Neural cell (in vitro differentiated cells): Measurements from ENCODE around the gene PER2. TPM values are rescaled to one million over a fixed set of nuclear protein-coding genes. Genes with fewer than 3 reads are reported as not detected.

ENCODE experiments used
- H2AFZ ChIP-seq: fragments of 200-600, 300-800 bp; sonication (generic), shearing (Covaris generic); 2 replicates; pipeline ENCODE4 v1.6.0; 2014; ENCODE audit warnings: low read depth, mild to moderate bottlenecking, antibody characterized with exemption, low read length, moderate library complexity
- H3F3A ChIP-seq: fragments of 200-600 bp; shearing (Covaris generic); 2 replicates; pipeline ENCODE4 v1.6.1; 2016; ENCODE audit warnings: mild to moderate bottlenecking, moderate library complexity, mixed read lengths, antibody characterized with exemption, low read length; ENCODE audit not compliant: insufficient read depth, poor library complexity, severe bottlenecking
- H3K27ac ChIP-seq: fragments of 200-600, 300-800 bp; sonication (generic), shearing (Covaris generic); 2 replicates; pipeline ENCODE4 v1.5.1; 2014; ENCODE audit warnings: mild to moderate bottlenecking, low read length, moderate library complexity
- H3K27me3 ChIP-seq: fragments of 300-800, 200-600 bp; sonication (generic), shearing (Covaris generic); 2 replicates; pipeline ENCODE4 v1.6.0; 2014; ENCODE audit warnings: mild to moderate bottlenecking, low read depth, low read length, moderate library complexity; ENCODE audit not compliant: insufficient read depth
- H3K36me3 ChIP-seq: fragments of 300-800, 200-600 bp; sonication (generic), shearing (Covaris generic); 2 replicates; pipeline ENCODE4 v1.5.1; 2014; ENCODE audit warnings: mild to moderate bottlenecking, antibody characterized with exemption, low read length, moderate library complexity; ENCODE audit not compliant: insufficient read depth
- H3K4me2 ChIP-seq: fragments of 300-800, 200-600 bp; sonication (generic), shearing (Covaris generic); 2 replicates; pipeline ENCODE4 v1.6.0; 2014; ENCODE audit warnings: mild to moderate bottlenecking, low read length
- H3K4me3 ChIP-seq: fragments of 300-800, 200-600 bp; sonication (generic), shearing (Covaris generic); 2 replicates; pipeline ENCODE4 v1.5.1; 2014; ENCODE audit warnings: mild to moderate bottlenecking, low read length, moderate library complexity
- H3K79me2 ChIP-seq: fragments of 200-600 bp; shearing (Covaris generic); replicated peaks from 2 replicates; pipeline ENCODE4 v1.6.0; 2014; ENCODE audit warnings: mild to moderate bottlenecking, low read length, moderate library complexity; ENCODE audit not compliant: insufficient read depth
- H3K9ac ChIP-seq: fragments of 300-800, 200-600 bp; sonication (generic), shearing (Covaris generic); 2 replicates; pipeline ENCODE4 v1.6.1; 2016; ENCODE audit warnings: mild to moderate bottlenecking, low read length, mixed read lengths
- H3K9me2 ChIP-seq: fragments of 200-600 bp; shearing (Covaris generic); 2 replicates; pipeline ENCODE4 v1.6.1; 2016; ENCODE audit warnings: mild to moderate bottlenecking, low read length, mixed read lengths; ENCODE audit not compliant: insufficient read depth
- H3K9me3 ChIP-seq: fragments of 200-600, 300-800 bp; sonication (generic), shearing (Covaris generic); 2 replicates; pipeline ENCODE4 v1.6.1; 2016; ENCODE audit warnings: mild to moderate bottlenecking, mixed run types, low read length, moderate library complexity, mixed read lengths
- H4K20me1 ChIP-seq: fragments of 200-600 bp; shearing (Covaris generic); 2 replicates; pipeline ENCODE4 v1.6.1; 2016; ENCODE audit warnings: mild to moderate bottlenecking, mixed run types; ENCODE audit not compliant: insufficient read depth
- EP300 ChIP-seq: fragments of 450-650 bp; conservative IDR thresholded peaks from 2 replicates; pipeline ENCODE4 v1.6.1; 2014; ENCODE audit warnings: antibody characterized with exemption, mild to moderate bottlenecking, moderate library complexity; ENCODE audit not compliant: poor library complexity, severe bottlenecking
- EZH2 ChIP-seq: fragments of 200-600, 300-800 bp; shearing (Covaris generic), sonication (generic); IDR thresholded peaks from 2 replicates; pipeline ENCODE4 v1.6.1; 2014; ENCODE audit warnings: antibody characterized with exemption, low read length, borderline replicate concordance, mild to moderate bottlenecking; ENCODE audit not compliant: insufficient read depth, poor library complexity, severe bottlenecking
- MXI1 ChIP-seq: fragments of 450-650 bp; conservative IDR thresholded peaks from 2 replicates; pipeline ENCODE4 v1.6.1; 2014; ENCODE audit warnings: antibody characterized with exemption, mild to moderate bottlenecking; ENCODE audit not compliant: poor library complexity, severe bottlenecking
- POLR2AphosphoS5 ChIP-seq: IDR thresholded peaks from 2 replicates; pipeline ENCODE4 v1.6.1; 2012
- RAD21 ChIP-seq: fragments of 450-650 bp; conservative IDR thresholded peaks from 2 replicates; pipeline ENCODE4 v1.6.1; 2014; ENCODE audit warnings: antibody characterized with exemption, mild to moderate bottlenecking, moderate library complexity
- SMC3 ChIP-seq: fragments of 450-650 bp; conservative IDR thresholded peaks from 2 replicates; pipeline ENCODE4 v1.6.1; 2014; ENCODE audit warnings: antibody characterized with exemption, mild to moderate bottlenecking, moderate library complexity; ENCODE audit not compliant: poor library complexity
- TAF1 ChIP-seq: IDR thresholded peaks from 2 replicates; pipeline ENCODE4 v1.6.1; 2012; ENCODE audit warnings: low read depth
- polyA plus RNA-seq: library from polyadenylated mRNA; depleted of rRNA; stranded (reverse); fragments of >200 nt; gene quantifications from 2 replicates; pipeline ENCODE4 v1.2.3, GENCODE V29; 2014
- TF ChIP-seq, protein P1 (sequence below): fragments of 450-650 bp; IDR thresholded peaks from 2 replicates; pipeline ENCODE4 v1.5.1; 2014; ENCODE audit warnings: antibody characterized with exemption, mild to moderate bottlenecking, moderate library complexity; ENCODE audit not compliant: poor library complexity, severe bottlenecking
- TF ChIP-seq, protein P2 (sequence below): IDR thresholded peaks from 2 replicates; pipeline ENCODE4 v1.6.1; 2012; ENCODE audit warnings: borderline replicate concordance

PER2 gene
- polyA plus RNA-seq, 1 donor from 2014 or later = 3.2 TPM

DNA sequence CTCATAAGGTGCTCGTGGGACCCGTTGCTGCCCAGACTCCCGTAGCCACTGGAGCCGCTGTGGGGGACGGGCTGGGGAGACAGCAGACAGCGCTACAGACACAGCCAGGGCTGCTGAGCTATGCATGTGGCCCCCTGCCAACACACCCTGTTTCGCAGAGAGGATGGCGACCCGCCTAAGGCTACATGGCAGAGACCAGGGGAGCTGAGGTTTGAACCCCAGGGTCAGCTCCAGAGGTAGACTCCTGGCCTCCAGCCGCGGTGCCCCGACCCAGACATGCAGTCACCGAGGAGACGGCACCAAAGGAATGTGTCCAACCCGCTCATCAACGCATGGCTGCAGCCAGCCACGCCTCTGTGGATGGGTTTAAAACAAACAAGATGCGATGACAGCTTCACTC lies 27.5 kb downstream of the PER2 start:
- Histone ChIP-seq H3K9me2 (no peaks in the 10 kb centered on the region), H3K9ac (no peak overlapping the region), H3K36me3 (no peaks in the 10 kb centered on the region), H3K79me2 (no peaks in the 10 kb centered on the region), H3K4me2 (no peak overlapping the region), H3K27ac (no peak overlapping the region), H3F3A (no peaks in the 10 kb centered on the region), H3K4me3 (no peak overlapping the region), H4K20me1 (no peaks in the 10 kb centered on the region), H3K27me3 (no peaks in the 10 kb centered on the region), H2AFZ (no peak overlapping the region), H3K9me3 (no peaks in the 10 kb centered on the region)
- no peak for TF ChIP-seq EZH2
- no peak for TF ChIP-seq TAF1
- TF ChIP-seq MXI1 = no peak
- no peak for TF ChIP-seq SMC3
- no peak for TF ChIP-seq EP300
- TF ChIP-seq, protein P1, sequence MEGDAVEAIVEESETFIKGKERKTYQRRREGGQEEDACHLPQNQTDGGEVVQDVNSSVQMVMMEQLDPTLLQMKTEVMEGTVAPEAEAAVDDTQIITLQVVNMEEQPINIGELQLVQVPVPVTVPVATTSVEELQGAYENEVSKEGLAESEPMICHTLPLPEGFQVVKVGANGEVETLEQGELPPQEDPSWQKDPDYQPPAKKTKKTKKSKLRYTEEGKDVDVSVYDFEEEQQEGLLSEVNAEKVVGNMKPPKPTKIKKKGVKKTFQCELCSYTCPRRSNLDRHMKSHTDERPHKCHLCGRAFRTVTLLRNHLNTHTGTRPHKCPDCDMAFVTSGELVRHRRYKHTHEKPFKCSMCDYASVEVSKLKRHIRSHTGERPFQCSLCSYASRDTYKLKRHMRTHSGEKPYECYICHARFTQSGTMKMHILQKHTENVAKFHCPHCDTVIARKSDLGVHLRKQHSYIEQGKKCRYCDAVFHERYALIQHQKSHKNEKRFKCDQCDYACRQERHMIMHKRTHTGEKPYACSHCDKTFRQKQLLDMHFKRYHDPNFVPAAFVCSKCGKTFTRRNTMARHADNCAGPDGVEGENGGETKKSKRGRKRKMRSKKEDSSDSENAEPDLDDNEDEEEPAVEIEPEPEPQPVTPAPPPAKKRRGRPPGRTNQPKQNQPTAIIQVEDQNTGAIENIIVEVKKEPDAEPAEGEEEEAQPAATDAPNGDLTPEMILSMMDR = no peak
- no peak for TF ChIP-seq POLR2AphosphoS5
- TF ChIP-seq RAD21 = no peak
- TF ChIP-seq, protein P2, sequence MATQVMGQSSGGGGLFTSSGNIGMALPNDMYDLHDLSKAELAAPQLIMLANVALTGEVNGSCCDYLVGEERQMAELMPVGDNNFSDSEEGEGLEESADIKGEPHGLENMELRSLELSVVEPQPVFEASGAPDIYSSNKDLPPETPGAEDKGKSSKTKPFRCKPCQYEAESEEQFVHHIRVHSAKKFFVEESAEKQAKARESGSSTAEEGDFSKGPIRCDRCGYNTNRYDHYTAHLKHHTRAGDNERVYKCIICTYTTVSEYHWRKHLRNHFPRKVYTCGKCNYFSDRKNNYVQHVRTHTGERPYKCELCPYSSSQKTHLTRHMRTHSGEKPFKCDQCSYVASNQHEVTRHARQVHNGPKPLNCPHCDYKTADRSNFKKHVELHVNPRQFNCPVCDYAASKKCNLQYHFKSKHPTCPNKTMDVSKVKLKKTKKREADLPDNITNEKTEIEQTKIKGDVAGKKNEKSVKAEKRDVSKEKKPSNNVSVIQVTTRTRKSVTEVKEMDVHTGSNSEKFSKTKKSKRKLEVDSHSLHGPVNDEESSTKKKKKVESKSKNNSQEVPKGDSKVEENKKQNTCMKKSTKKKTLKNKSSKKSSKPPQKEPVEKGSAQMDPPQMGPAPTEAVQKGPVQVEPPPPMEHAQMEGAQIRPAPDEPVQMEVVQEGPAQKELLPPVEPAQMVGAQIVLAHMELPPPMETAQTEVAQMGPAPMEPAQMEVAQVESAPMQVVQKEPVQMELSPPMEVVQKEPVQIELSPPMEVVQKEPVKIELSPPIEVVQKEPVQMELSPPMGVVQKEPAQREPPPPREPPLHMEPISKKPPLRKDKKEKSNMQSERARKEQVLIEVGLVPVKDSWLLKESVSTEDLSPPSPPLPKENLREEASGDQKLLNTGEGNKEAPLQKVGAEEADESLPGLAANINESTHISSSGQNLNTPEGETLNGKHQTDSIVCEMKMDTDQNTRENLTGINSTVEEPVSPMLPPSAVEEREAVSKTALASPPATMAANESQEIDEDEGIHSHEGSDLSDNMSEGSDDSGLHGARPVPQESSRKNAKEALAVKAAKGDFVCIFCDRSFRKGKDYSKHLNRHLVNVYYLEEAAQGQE = no peak

DNA sequence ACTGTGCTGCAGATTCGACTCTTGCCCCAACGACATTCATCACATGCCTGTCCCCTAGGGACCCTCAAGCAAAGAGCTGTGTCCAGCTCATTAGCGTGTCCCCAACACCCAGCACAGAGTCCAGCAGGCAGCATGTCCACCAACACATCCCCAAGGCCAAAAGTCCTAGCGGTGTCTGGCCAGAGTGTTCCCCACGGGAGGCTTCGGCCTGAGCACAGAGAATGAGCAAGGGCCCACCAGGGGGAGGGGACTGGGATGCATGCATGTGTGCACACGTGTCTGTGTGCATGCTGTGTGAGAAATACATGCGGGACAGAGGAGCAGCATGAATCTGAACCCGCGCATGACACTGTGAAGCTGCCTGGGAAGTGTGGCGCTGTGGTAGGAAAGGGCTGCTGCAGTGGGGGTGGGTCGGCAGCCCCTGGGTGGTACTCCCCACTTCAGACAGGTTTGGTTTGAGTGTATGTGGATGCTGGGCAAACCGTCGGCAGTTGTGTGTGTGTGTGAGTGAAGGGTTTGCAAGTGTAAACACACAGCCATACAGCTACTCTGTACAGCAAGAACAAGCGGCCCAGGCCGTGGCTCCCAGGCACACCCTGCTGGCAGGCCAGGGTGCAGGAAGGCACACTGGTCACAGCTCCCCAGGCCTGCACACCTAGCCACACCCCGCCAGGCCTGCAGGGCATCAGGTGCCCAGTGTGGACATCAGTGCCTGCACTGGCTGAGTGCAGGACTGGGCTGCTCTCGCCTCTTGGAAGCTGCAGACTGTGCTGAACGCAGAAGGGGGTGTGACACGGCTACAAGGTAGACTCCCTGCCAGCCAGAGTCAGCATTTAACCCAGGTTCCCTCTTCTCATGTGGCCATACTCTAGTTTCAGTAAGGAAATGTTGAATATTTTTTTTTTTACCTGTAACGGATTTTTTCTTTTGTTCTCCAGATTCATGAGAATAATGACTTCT lies 29.1 kb downstream of the PER2 start:
- no peaks in the 10 kb centered on the region for H3F3A ChIP-seq
- no peaks in the 10 kb centered on the region for H3K27me3 ChIP-seq
- no peaks in the 10 kb centered on the region for H4K20me1 ChIP-seq
- H3K79me2 ChIP-seq = no peaks in the 10 kb centered on the region
- H3K9me2 ChIP-seq = no peaks in the 10 kb centered on the region
- no peak overlapping the region for H3K4me2 ChIP-seq
- no peaks in the 10 kb centered on the region for H3K9me3 ChIP-seq
- no peak overlapping the region for H3K9ac ChIP-seq
- no peak overlapping the region for H3K27ac ChIP-seq
- H2AFZ ChIP-seq = no peak overlapping the region
- no peak for TF ChIP-seq SMC3
- no peak for TF ChIP-seq MXI1
- H3K4me3 ChIP-seq = no peak overlapping the region
- no peaks in the 10 kb centered on the region for H3K36me3 ChIP-seq
